A673 (cell line): ENCODE measurements around the gene SMC6. TPM values are rescaled to one million over a fixed set of nuclear protein-coding genes. Genes with fewer than 3 reads are reported as not detected.

Experiments used
- BruUV-seq: library from RNA; stranded (reverse); fragments of 400-500 nt; replicated peaks from 2 replicates; lab custom pipeline; 2021; lab: Mats Ljungman, UMichigan
- CTCF ChIA-PET: fragments of 300-600 bp; sonication (Branson Sonifier 250); formaldehyde crosslinking; loops from one replicate; lab custom pipeline; 2022; ENCODE audit warnings: antibody characterized with exemption; lab: Charles Lee
- POLR2A ChIA-PET: fragments of 300-600 bp; sonication (Branson Sonifier 250); formaldehyde crosslinking; loops from one replicate; lab custom pipeline; 2022; ENCODE audit warnings: antibody characterized with exemption; ENCODE audit not compliant: low non-redundant PET; lab: Charles Lee
- DNase-seq: peaks from one replicate; pipeline ENCODE4 v3.0.0-alpha.2; 2015; ENCODE audit warnings: low spot score
- H3K27ac ChIP-seq: fragments of 200-600 bp; sonication (generic); 2 replicates; pipeline ENCODE4 v1.5.1; 2016; ENCODE audit warnings: mixed run types, low read depth, mild to moderate bottlenecking, mixed read lengths, antibody characterized with exemption, low read length; ENCODE audit not compliant: poor library complexity, severe bottlenecking
- H3K27me3 ChIP-seq: fragments of 200-600 bp; sonication (generic); replicated peaks from 2 replicates; pipeline ENCODE4 v1.6.1; 2017; ENCODE audit warnings: mixed run types, low read depth, mild to moderate bottlenecking, mixed read lengths, antibody characterized with exemption, low read length; ENCODE audit not compliant: insufficient read depth, poor library complexity
- H3K36me3 ChIP-seq: fragments of 200-600 bp; sonication (generic); 2 replicates; pipeline ENCODE4 v1.6.1; 2016; ENCODE audit warnings: mixed run types, mild to moderate bottlenecking, mixed read lengths, antibody characterized with exemption, low read length; ENCODE audit not compliant: insufficient read depth, poor library complexity, severe bottlenecking
- H3K4me1 ChIP-seq: fragments of 200-600 bp; sonication (generic); 2 replicates; pipeline ENCODE4 v1.6.1; 2017; ENCODE audit warnings: mixed run types, mild to moderate bottlenecking, mixed read lengths, antibody characterized with exemption, low read length; ENCODE audit not compliant: insufficient read depth, poor library complexity, severe bottlenecking
- H3K4me3 ChIP-seq: fragments of 200-600 bp; sonication (generic); 2 replicates; pipeline ENCODE4 v1.5.1; 2016; ENCODE audit warnings: low read depth, mixed run types, mild to moderate bottlenecking, mixed read lengths, low read length; ENCODE audit not compliant: poor library complexity, severe bottlenecking
- H3K9me3 ChIP-seq: fragments of 200-600 bp; sonication (generic); 2 replicates; pipeline ENCODE4 v1.6.1; 2016; ENCODE audit warnings: mixed run types, low read depth, mild to moderate bottlenecking, mixed read lengths, antibody characterized with exemption, low read length; ENCODE audit not compliant: poor library complexity, severe bottlenecking
- CTCF ChIP-seq: fragments of 300-800, 200-600 bp; sonication (generic); conservative IDR thresholded peaks from 2 replicates; pipeline ENCODE4 v1.5.1; 2017; ENCODE audit warnings: low read depth, mild to moderate bottlenecking, antibody characterized with exemption, low read length, moderate library complexity, mixed read lengths
- EZH2 ChIP-seq: fragments of 200-600 bp; sonication (generic); IDR thresholded peaks from 2 replicates; pipeline ENCODE4 v1.6.1; 2017; ENCODE audit warnings: borderline replicate concordance, low read depth, mild to moderate bottlenecking, mixed read lengths, antibody characterized with exemption, low read length; ENCODE audit not compliant: poor library complexity, severe bottlenecking
- intact Hi-C: fragments of 100-400 bp; cut with micrococcal nuclease; formaldehyde crosslinking; loops from one replicate; pipeline ENCODE4 v1.10.0; 2022; ENCODE audit not compliant: unreplicated experiment
- total RNA-seq: library from RNA; stranded (reverse); gene quantifications from 2 replicates; pipeline ENCODE4 v1.2.3, GENCODE V29; 2021

Gene SMC6
- total RNA-seq, 1 experiment from 2014 or later: 49.5 TPM

- ChIA-PET CTCF (no interaction called here), POLR2A (no interaction called here)
- no peak for TF ChIP-seq EZH2
- TF ChIP-seq CTCF: no peak
- H3K9me3 ChIP-seq: no peaks in the 10 kb centered on the region
- H3K27ac ChIP-seq: no peak overlapping the region
- no peak overlapping the region for H3K4me3 ChIP-seq
- BruUV-seq: no TSS peak
- no peaks in the 10 kb centered on the region for H3K4me1 ChIP-seq
- peaks cover 82% of the 10 kb centered on the region for H3K36me3 ChIP-seq
- intact Hi-C loops: loop anchor here (2.0 kb wide), 1 partner anchor 112 kb away; no protein-coding TSS in a partner anchor
- no peak for DNase-seq
- no peaks in the 10 kb centered on the region for H3K27me3 ChIP-seq
Observed at GRCh38 chr2:17718689-17719088, 34.9 kb downstream of the SMC6 start.

- no TSS peak for BruUV-seq
- ChIA-PET CTCF (no interaction called here), POLR2A (no interaction called here)
- Histone ChIP-seq H3K36me3 (peaks cover 81% of the 10 kb centered on the region), H3K4me1 (no peaks in the 10 kb centered on the region), H3K9me3 (no peaks in the 10 kb centered on the region), H3K4me3 (no peak overlapping the region), H3K27me3 (no peaks in the 10 kb centered on the region), H3K27ac (no peak overlapping the region)
- TF ChIP-seq CTCF: no peak
- no peak for TF ChIP-seq EZH2
- intact Hi-C loops: loop anchor here (2.0 kb wide), 1 partner anchor 113 kb away; no protein-coding TSS in a partner anchor
- DNase-seq: no peak
Observed at GRCh38 chr2:17717666-17718065, 35.9 kb downstream of the SMC6 start.

GRCh38 chr2:17713291-17713690 lies 40.3 kb downstream of the SMC6 start:
- intact Hi-C loops: no loop called here
- H3K36me3 ChIP-seq: peaks cover 69% of the 10 kb centered on the region

More at GRCh38 chr2:17713291-17713690, 40.3 kb downstream of the SMC6 start:
- no peak overlapping the region for H3K27ac ChIP-seq
- H3K4me3 ChIP-seq: no peak overlapping the region
- no peak for DNase-seq
- H3K4me1 ChIP-seq: no peaks in the 10 kb centered on the region
- no TSS peak for BruUV-seq
- TF ChIP-seq EZH2 (no peak), CTCF (no peak)
- ChIA-PET POLR2A (no interaction called here), CTCF (no interaction called here)
- no peaks in the 10 kb centered on the region for H3K9me3 ChIP-seq
- no peaks in the 10 kb centered on the region for H3K27me3 ChIP-seq
